ENCODE measurements around the gene ATXN1.

- TF ChIP-seq NANOG (IDR thresholded peaks at IDR 0.05; ENCODE audit: insufficient read depth, low read depth, low read length, poor library complexity, severe bottlenecking) (no peak), CTCF (IDR thresholded peaks at IDR 0.05; ENCODE audit: control extremely low read depth in 1 of 3, insufficient read depth in 1 of 3, low read depth in 1 of 3, low read length in 3 of 3) (no peak), TBP (IDR thresholded peaks at IDR 0.05; ENCODE audit: low read depth, low read length) (no peak), ZNF274 (IDR thresholded peaks at IDR 0.05; ENCODE audit: borderline replicate concordance, extremely low read depth, low read length) (no peak), POLR2A (IDR thresholded peaks at IDR 0.05; ENCODE audit: control extremely low read depth in 1 of 2, low read depth in 2 of 2, low read length in 2 of 2) (no peak), ATF3 (IDR thresholded peaks at IDR 0.05; ENCODE audit: insufficient read depth, low read depth, low read length) (no peak), EZH2 (IDR thresholded peaks at IDR 0.05; ENCODE audit: low read depth, low read length, severe bottlenecking) (no peak), RAD21 (IDR thresholded peaks at IDR 0.05 in 1 of 2, conservative IDR thresholded peaks at IDR 0.05 in 1 of 2; ENCODE audit: low read depth in 2 of 2, low read length in 2 of 2) (no peak)
These were observed 8.7 kb upstream of the ATXN1 start for GRCh38 chr6:16769986-16770376.
